H1 (cell line): ENCODE measurements around the gene LHX5. TPM values are rescaled to one million over a fixed set of nuclear protein-coding genes. Genes with fewer than 3 reads are reported as not detected.

ENCODE experiments used
- CTCF ChIA-PET: fragments of 300-600 bp; sonication (Branson Sonifier 250); formaldehyde crosslinking; loops from one replicate; lab custom pipeline; 2021; ENCODE audit not compliant: partially characterized antibody; lab: Charles Lee
- POLR2A ChIA-PET: fragments of 300-600 bp; sonication (Branson Sonifier 250); formaldehyde crosslinking; loops from one replicate; lab custom pipeline; 2021; ENCODE audit warnings: inconsistent platforms; ENCODE audit not compliant: partially characterized antibody; lab: Charles Lee
- DNase-seq, 2 experiments: peaks; one replicate each; pipeline versions ENCODE4 v3.0.0 to v3.0.0-alpha.2; 2010 to 2022; ENCODE audit warnings: low spot score in 2 of 2, low read depth in 1 of 2, mixed read lengths in 1 of 2
- FAIRE-seq: peaks from 2 replicates; lab custom pipeline; 2011; peaks lifted over from hg19 to GRCh38; lab: Jason Lieb, UNC
- H2AFZ ChIP-seq: 2 replicates; pipeline ENCODE4 v1.8.1; 2012; ENCODE audit warnings: low read length, inconsistent platforms
- H2AK5ac ChIP-seq: 2 replicates; pipeline ENCODE4 v1.6.1; 2013; ENCODE audit warnings: low read depth, low read length
- H2BK120ac ChIP-seq: replicated peaks from 2 replicates; pipeline ENCODE3; 2013; ENCODE audit warnings: low read depth, low read length, inconsistent platforms
- H2BK12ac ChIP-seq: 2 replicates; pipeline ENCODE4 v1.6.1; 2013; ENCODE audit warnings: low read depth, low read length
- H2BK15ac ChIP-seq: 2 replicates; pipeline ENCODE4 v1.6.1; 2013; ENCODE audit warnings: low read length
- H2BK20ac ChIP-seq: 2 replicates; pipeline ENCODE4 v1.6.1; 2013; ENCODE audit warnings: low read length
- H2BK5ac ChIP-seq: 2 replicates; pipeline ENCODE4 v1.6.1; 2013; ENCODE audit warnings: low read depth, low read length
- H3K14ac ChIP-seq: 2 replicates; pipeline ENCODE4 v1.6.1; 2013; ENCODE audit warnings: inconsistent platforms; ENCODE audit not compliant: insufficient read length
- H3K18ac ChIP-seq: 2 replicates; pipeline ENCODE4 v1.6.1; 2013; ENCODE audit warnings: low read length; ENCODE audit errors: extremely low read depth
- H3K23ac ChIP-seq: 2 replicates; pipeline ENCODE4 v1.6.1; 2013; ENCODE audit warnings: inconsistent platforms; ENCODE audit not compliant: insufficient read length
- H3K23me2 ChIP-seq: 2 replicates; pipeline ENCODE4 v1.6.1; 2013; ENCODE audit warnings: low read depth, low read length
- H3K27ac ChIP-seq: 2 replicates; pipeline ENCODE4 v1.6.1; 2011; ENCODE audit warnings: low read depth, low read length, inconsistent platforms
- H3K27me3 ChIP-seq, 4 experiments: replicated peaks in 1 of 4; 1 replicate in 1 of 4; 2 replicates in 3 of 4; pipeline versions ENCODE4 v1.6.1 to v1.8.1; 2011 to 2013; ENCODE audit warnings: low read length in 3 of 4, mild to moderate bottlenecking in 3 of 4, inconsistent platforms in 2 of 4, mixed read lengths in 2 of 4, moderate library complexity in 1 of 4; ENCODE audit not compliant: control insufficient read depth in 3 of 4, insufficient read depth in 3 of 4; ENCODE audit errors: extremely low read depth in 1 of 4
- H3K36me3 ChIP-seq, 4 experiments: 2 replicates each; pipeline versions ENCODE4 v1.6.1 to v1.8.1; 2011 to 2013; ENCODE audit warnings: mild to moderate bottlenecking in 4 of 4, low read length in 3 of 4, moderate library complexity in 2 of 4, control low read depth in 1 of 4, inconsistent platforms in 1 of 4; ENCODE audit not compliant: insufficient read depth in 4 of 4, control insufficient read depth in 2 of 4
- H3K4ac ChIP-seq: replicated peaks from 2 replicates; pipeline ENCODE3; 2013; ENCODE audit warnings: low read length, low read depth, mixed read lengths, inconsistent platforms; ENCODE audit not compliant: insufficient read length
- H3K4me1 ChIP-seq, 4 experiments: replicated peaks in 1 of 4; 1 replicate in 1 of 4; 2 replicates in 3 of 4; pipeline versions ENCODE4 v1.6.1 to v1.8.1; 2011 to 2013; ENCODE audit warnings: low read length in 3 of 4, inconsistent platforms in 2 of 4, mixed read lengths in 1 of 4; ENCODE audit not compliant: insufficient read depth in 4 of 4, control insufficient read depth in 3 of 4
- H3K4me2 ChIP-seq, 2 experiments: 2 replicates each; pipeline versions ENCODE4 v1.6.1 to v1.8.1; 2011 to 2013; ENCODE audit warnings: low read depth in 2 of 2, low read length in 2 of 2, control low read depth in 1 of 2, inconsistent platforms in 1 of 2, mild to moderate bottlenecking in 1 of 2; ENCODE audit not compliant: insufficient read depth in 1 of 2
- H3K4me3 ChIP-seq, 4 experiments: fragments of 200-600, 300-600 bp in 1 of 4; sonication (generic), shearing (Covaris generic), sonication (Bioruptor Twin) in 1 of 4; 2 replicates each; pipeline versions ENCODE4 v1.5.1 to v1.8.1; 2011 to 2016; ENCODE audit warnings: low read length in 4 of 4, low read depth in 3 of 4, control low read depth in 2 of 4, inconsistent platforms in 2 of 4, mild to moderate bottlenecking in 2 of 4, mixed read lengths in 1 of 4, moderate library complexity in 1 of 4; ENCODE audit not compliant: insufficient read depth in 2 of 4; ENCODE audit errors: extremely low read depth in 1 of 4
- H3K56ac ChIP-seq: replicated peaks from 2 replicates; pipeline ENCODE3; 2013; ENCODE audit warnings: low read depth, mild to moderate bottlenecking, mixed read lengths, low read length, inconsistent platforms; ENCODE audit not compliant: insufficient read length
- H3K79me1 ChIP-seq: 2 replicates; pipeline ENCODE4 v1.6.1; 2013; ENCODE audit warnings: low read depth, low read length, control low read depth
- H3K79me2 ChIP-seq, 2 experiments: 2 replicates each; pipeline versions ENCODE4 v1.6.1 to v1.8.1; 2012 to 2013; ENCODE audit warnings: low read length in 2 of 2, mild to moderate bottlenecking in 2 of 2, inconsistent platforms in 1 of 2; ENCODE audit not compliant: insufficient read depth in 2 of 2, control insufficient read depth in 1 of 2
- H3K9ac ChIP-seq, 4 experiments: replicated peaks in 1 of 4; 1 replicate in 1 of 4; 2 replicates in 3 of 4; pipeline versions ENCODE4 v1.6.1 to v1.8.1; 2011 to 2013; ENCODE audit warnings: low read depth in 3 of 4, low read length in 3 of 4, control low read depth in 2 of 4, mild to moderate bottlenecking in 2 of 4, moderate library complexity in 2 of 4, inconsistent platforms in 1 of 4; ENCODE audit errors: extremely low read depth in 1 of 4
- H3K9me3 ChIP-seq, 2 experiments: 2 replicates each; pipeline versions ENCODE4 v1.6.1 to v1.8.1; 2012 to 2013; ENCODE audit warnings: mild to moderate bottlenecking in 2 of 2, moderate library complexity in 2 of 2, control low read depth in 1 of 2, inconsistent platforms in 1 of 2, low read depth in 1 of 2, low read length in 1 of 2, mixed read lengths in 1 of 2; ENCODE audit not compliant: insufficient read depth in 2 of 2
- H4K20me1 ChIP-seq, 2 experiments: replicated peaks in 1 of 2; 2 replicates each; pipeline versions ENCODE3 to v1.8.1; 2011 to 2013; ENCODE audit warnings: inconsistent platforms in 2 of 2, low read length in 2 of 2, mild to moderate bottlenecking in 1 of 2; ENCODE audit not compliant: insufficient read depth in 2 of 2, control insufficient read depth in 1 of 2
- H4K5ac ChIP-seq: 2 replicates; pipeline ENCODE4 v1.6.1; 2013; ENCODE audit warnings: low read length, low read depth, mixed read lengths, inconsistent platforms; ENCODE audit not compliant: insufficient read length
- H4K8ac ChIP-seq: 2 replicates; pipeline ENCODE4 v1.8.0; 2013; ENCODE audit warnings: mild to moderate bottlenecking, moderate library complexity, low read length, inconsistent platforms; ENCODE audit not compliant: insufficient read depth; ENCODE audit errors: extremely low read depth
- H4K91ac ChIP-seq: replicated peaks from 2 replicates; pipeline ENCODE3; 2013; ENCODE audit warnings: low read length, mixed read lengths, inconsistent platforms; ENCODE audit not compliant: insufficient read length
- WGBS, 2 experiments: shearing (Covaris generic) in 1 of 2; methylation state at CpG; one replicate each; pipeline versions ENCODE4 v1.1.6 to v1.1.7; 2013 to 2015; ENCODE audit warnings: low lambda C conversion rate in 2 of 2, mixed read lengths in 2 of 2, inconsistent platforms in 1 of 2, low coverage in 1 of 2, missing lambda C conversion rate in 1 of 2; ENCODE audit not compliant: insufficient replicate concordance in 2 of 2, insufficient coverage in 1 of 2, insufficient read length in 1 of 2; ENCODE audit errors: extremely low coverage in 1 of 2, missing lambda C conversion rate in 1 of 2; 5-methylcytosine and 5-hydroxymethylcytosine counted together
- polyA plus RNA-seq, 7 experiments: library from polyadenylated mRNA; depleted of rRNA in 3 of 7; stranded (reverse) in 5 of 7; unstranded in 2 of 7; fragments of >200 nt in 5 of 7; fragments of 200-250 nt in 2 of 7; gene quantifications; 1 replicate in 5 of 7; 2 replicates in 1 of 7; 4 replicates in 1 of 7; pipeline versions ENCODE4 v1.2.1 to v1.2.3, GENCODE V29; 2011 to 2013; ENCODE audit warnings: missing spikeins in 2 of 7, mixed read lengths in 2 of 7
- total RNA-seq: library from RNA; stranded (reverse); fragmentation: NEBNext Ultra II Directional; extraction: Animal tissue kit (Norgen Biotek cat#: 25700); gene quantifications from 2 replicates; pipeline ENCODE4 v1.2.1, GENCODE V29; 2021

Gene LHX5
- total and polyA plus RNA-seq, 2 of the 8 experiments (the other 6 are each of a cell fraction or from before 2014, with no cell fraction given): 0.47 to 1.1 TPM

DNA sequence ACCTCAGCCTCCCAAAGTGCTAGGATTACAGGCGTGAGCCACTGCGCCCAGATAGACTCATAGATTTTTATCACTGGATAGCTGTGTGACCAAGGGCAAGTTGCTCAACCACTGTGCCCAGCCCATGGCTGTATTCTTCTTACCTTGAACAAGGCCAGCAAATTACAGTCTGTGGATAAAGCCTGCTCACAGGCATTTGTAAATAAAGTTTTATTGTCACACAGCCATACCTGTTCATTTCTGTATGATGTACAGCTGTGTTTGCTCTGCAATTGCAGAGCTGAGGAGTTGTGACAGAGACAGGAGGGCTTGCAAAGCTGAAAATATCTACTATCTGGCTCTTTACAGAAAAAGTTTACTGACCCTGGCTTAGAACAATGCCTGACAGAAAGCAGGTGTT lies 35.2 kb upstream of the LHX5 start:
- DNase-seq: no peak
- Histone ChIP-seq H2AK5ac (no peak overlapping the region), H2BK120ac (no peak overlapping the region), H3K56ac (no peak overlapping the region), H3K4me1 (peaks cover under 1 to 5% (median 4%) of the 10 kb centered on the region in 4 experiments; a peak in 5 of 7 replicates), H3K14ac (no peak overlapping the region), H3K27me3 (peaks cover 0 to 2% (median under 1%) of the 10 kb centered on the region in 4 experiments; a peak in 3 of 7 replicates), H2BK15ac (no peak overlapping the region), H3K9ac (no peak overlapping the region), H3K4ac (no peak overlapping the region), H3K23ac (no peak overlapping the region), H2AFZ (no peak overlapping the region), H3K79me1 (no peaks in the 10 kb centered on the region), H3K79me2 (no peaks in the 10 kb centered on the region), H3K27ac (no peak overlapping the region), H2BK5ac (no peak overlapping the region), H4K5ac (no peak overlapping the region), H3K4me2 (no peak overlapping the region), H3K23me2 (no peaks in the 10 kb centered on the region), H3K18ac (no peak overlapping the region), H3K9me3 (no peaks in the 10 kb centered on the region; a peak in 1 of 4 replicates), H2BK20ac (no peak overlapping the region), H4K8ac (no peak overlapping the region), H4K91ac (no peak overlapping the region), H3K4me3 (no peak overlapping the region), H2BK12ac (no peak overlapping the region), H3K36me3 (no peaks in the 10 kb centered on the region), H4K20me1 (no peaks in the 10 kb centered on the region)
- ChIA-PET CTCF (interaction anchor here (1.0 kb wide), 1 partner anchor 16 kb away, joined by 4 read pairs; no protein-coding TSS in a partner anchor), POLR2A (interaction anchor here (1.1 to 1.4 kb wide), 2 partner anchors 9 to 14 kb away, joined by 3 to 5 read pairs; no protein-coding TSS in a partner anchor)
- WGBS, 2 experiments: 94% methylated on average over 2 of the region's 2 CpGs; no CpG with 5 or more reads in 1 of the 2 experiments
- no peak for FAIRE-seq
